H9 (cell line): ENCODE data around the gene TCIRG1. TPM values are rescaled to one million over a fixed set of nuclear protein-coding genes. Genes with fewer than 3 reads are reported as not detected.

Experiments
- DNase-seq: peaks from one replicate; pipeline ENCODE4 v3.0.0-alpha.2; 2017
- H2AFZ ChIP-seq: one replicate; pipeline ENCODE4 v1.6.1; 2013; ENCODE audit warnings: mild to moderate bottlenecking, low read length, control low read depth, moderate library complexity
- H2AK5ac ChIP-seq: 2 replicates; pipeline ENCODE4 v1.6.1; 2013; ENCODE audit warnings: low read length, control low read depth, mixed read lengths; ENCODE audit not compliant: insufficient read length
- H2BK120ac ChIP-seq: one replicate; pipeline ENCODE4 v1.6.1; 2013; ENCODE audit warnings: low read depth, mild to moderate bottlenecking, low read length, control low read depth, inconsistent platforms; ENCODE audit not compliant: poor library complexity, severe bottlenecking
- H2BK12ac ChIP-seq: 2 replicates; pipeline ENCODE4 v1.6.1; 2013; ENCODE audit warnings: low read length, control low read depth, mixed read lengths, low read depth; ENCODE audit not compliant: insufficient read length
- H2BK15ac ChIP-seq: 2 replicates; pipeline ENCODE4 v1.6.1; 2013; ENCODE audit warnings: low read depth, low read length, control low read depth
- H2BK20ac ChIP-seq: one replicate; pipeline ENCODE4 v1.6.1; 2013; ENCODE audit warnings: low read depth, mild to moderate bottlenecking, low read length, control low read depth, inconsistent platforms; ENCODE audit not compliant: poor library complexity, severe bottlenecking
- H2BK5ac ChIP-seq: 2 replicates; pipeline ENCODE4 v1.6.1; 2013; ENCODE audit warnings: low read length, control low read depth, mixed read lengths; ENCODE audit not compliant: insufficient read length
- H3K14ac ChIP-seq: 2 replicates; pipeline ENCODE4 v1.6.1; 2013; ENCODE audit warnings: low read length, control low read depth; ENCODE audit not compliant: insufficient read depth
- H3K18ac ChIP-seq: 2 replicates; pipeline ENCODE4 v1.6.1; 2013; ENCODE audit warnings: low read depth, mild to moderate bottlenecking, mixed read lengths, low read length, control low read depth; ENCODE audit not compliant: insufficient read length
- H3K23ac ChIP-seq: 2 replicates; pipeline ENCODE4 v1.6.1; 2013; ENCODE audit warnings: low read length, control low read depth, mixed read lengths, low read depth; ENCODE audit not compliant: insufficient read length
- H3K23me2 ChIP-seq: 2 replicates; pipeline ENCODE4 v1.6.1; 2013; ENCODE audit warnings: low read depth, mild to moderate bottlenecking, mixed read lengths, low read length, control low read depth; ENCODE audit not compliant: insufficient read length, poor library complexity, severe bottlenecking
- H3K27ac ChIP-seq: 2 replicates; pipeline ENCODE4 v1.5.1; 2013; ENCODE audit warnings: low read length, control low read depth, mixed read lengths, low read depth; ENCODE audit not compliant: insufficient read length
- H3K27me3 ChIP-seq: 2 replicates; pipeline ENCODE4 v1.6.1; 2013; ENCODE audit warnings: low read length, control low read depth, inconsistent platforms; ENCODE audit not compliant: insufficient read depth
- H3K4ac ChIP-seq: 2 replicates; pipeline ENCODE4 v1.6.1; 2013; ENCODE audit warnings: low read depth, mild to moderate bottlenecking, control low read depth, inconsistent platforms, low read length, moderate library complexity
- H3K4me1 ChIP-seq: 2 replicates; pipeline ENCODE4 v1.6.1; 2013; ENCODE audit warnings: low read length, control low read depth, inconsistent platforms; ENCODE audit not compliant: insufficient read depth
- H3K4me2 ChIP-seq: 2 replicates; pipeline ENCODE4 v1.6.1; 2013; ENCODE audit warnings: low read length, control low read depth, mixed read lengths; ENCODE audit not compliant: insufficient read length, insufficient read depth
- H3K56ac ChIP-seq: 2 replicates; pipeline ENCODE4 v1.6.1; 2013; ENCODE audit warnings: low read depth, mild to moderate bottlenecking, mixed read lengths, low read length, control low read depth; ENCODE audit not compliant: insufficient read length
- H3K79me1 ChIP-seq: 2 replicates; pipeline ENCODE4 v1.6.1; 2013; ENCODE audit warnings: low read depth, mild to moderate bottlenecking, moderate library complexity, low read length, control low read depth, inconsistent platforms; ENCODE audit not compliant: insufficient read depth, poor library complexity, severe bottlenecking
- H3K79me2 ChIP-seq: 2 replicates; pipeline ENCODE4 v1.6.1; 2013; ENCODE audit warnings: low read length, control low read depth, inconsistent platforms; ENCODE audit not compliant: insufficient read depth
- H3K9ac ChIP-seq: 2 replicates; pipeline ENCODE4 v1.6.1; 2013; ENCODE audit warnings: low read length, control low read depth, mixed read lengths; ENCODE audit not compliant: insufficient read length; ENCODE audit errors: extremely low read depth
- H3K9me3 ChIP-seq: one replicate; pipeline ENCODE4 v1.6.1; 2013; ENCODE audit warnings: low read depth, low read length, inconsistent platforms; ENCODE audit not compliant: control insufficient read depth
- H3T11ph ChIP-seq: one replicate; pipeline ENCODE4 v1.6.1; 2013; ENCODE audit warnings: mild to moderate bottlenecking, low read length, control low read depth, inconsistent platforms
- H4K20me1 ChIP-seq: one replicate; pipeline ENCODE4 v1.6.1; 2013; ENCODE audit not compliant: control insufficient read depth, insufficient read length, insufficient read depth
- H4K5ac ChIP-seq: 2 replicates; pipeline ENCODE4 v1.6.1; 2013; ENCODE audit warnings: low read depth, mild to moderate bottlenecking, mixed read lengths, low read length, control low read depth; ENCODE audit not compliant: insufficient read length
- H4K8ac ChIP-seq: replicated peaks from 2 replicates; pipeline ENCODE4 v1.6.1; 2013; ENCODE audit warnings: low read length, control low read depth, mixed read lengths, low read depth; ENCODE audit not compliant: insufficient read length
- H4K91ac ChIP-seq: 2 replicates; pipeline ENCODE4 v1.6.1; 2013; ENCODE audit warnings: low read depth, mild to moderate bottlenecking, moderate library complexity, mixed read lengths, low read length, control low read depth; ENCODE audit not compliant: insufficient read length
- H3K27ac Mint-ChIP-seq, 3 experiments: 2 replicates in 2 of 3; 3 replicates in 1 of 3; pipeline ENCODE4 v1.8.0; 2020 to 2021; ENCODE audit warnings: mixed read lengths in 3 of 3, mild to moderate bottlenecking in 1 of 3, moderate library complexity in 1 of 3
- H3K27me3 Mint-ChIP-seq: 2 replicates; pipeline ENCODE4 v1.8.0; 2021; ENCODE audit warnings: low read depth, mild to moderate bottlenecking, moderate library complexity, mixed read lengths
- H3K36me3 Mint-ChIP-seq, 3 experiments: 2 replicates in 2 of 3; 3 replicates in 1 of 3; pipeline ENCODE4 v1.8.0; 2020 to 2021; ENCODE audit warnings: low read depth in 3 of 3, mixed read lengths in 3 of 3; ENCODE audit not compliant: insufficient read depth in 1 of 3
- H3K4me1 Mint-ChIP-seq, 2 experiments: 2 replicates each; pipeline ENCODE4 v1.8.0; 2020; ENCODE audit warnings: mixed read lengths in 2 of 2
- H3K4me3 Mint-ChIP-seq, 2 experiments: 2 replicates in 1 of 2; 3 replicates in 1 of 2; pipeline ENCODE4 v1.8.0; 2020 to 2021; ENCODE audit warnings: mild to moderate bottlenecking in 2 of 2, mixed read lengths in 2 of 2, moderate library complexity in 1 of 2
- H3K9me3 Mint-ChIP-seq, 2 experiments: 2 replicates in 1 of 2; 3 replicates in 1 of 2; pipeline ENCODE4 v1.8.0; 2020; ENCODE audit warnings: mild to moderate bottlenecking in 2 of 2, mixed read lengths in 2 of 2, moderate library complexity in 1 of 2
- CTCF ChIP-seq: fragments of 200-600 bp; sonication (generic); conservative IDR thresholded peaks from 3 replicates; pipeline ENCODE4 v1.8.0; 2021; ENCODE audit warnings: antibody characterized with exemption, mild to moderate bottlenecking
- WGBS: extraction: QIAGEN DNeasy Blood & Tissue Kit; methylation state at CpG from one replicate; pipeline ENCODE4 v1.1.7; 2013; ENCODE audit warnings: missing lambda C conversion rate, low lambda C conversion rate, mixed read lengths; ENCODE audit not compliant: insufficient read length; ENCODE audit errors: extremely low coverage; 5-methylcytosine and 5-hydroxymethylcytosine counted together
- total RNA-seq: library from RNA; stranded (reverse); gene quantifications from 2 replicates; pipeline ENCODE4 v1.2.1, GENCODE V29; 2021

Gene TCIRG1
- total RNA-seq, 1 experiment from 2014 or later, result 24.4 TPM

GRCh38 chr11:68003846-68004550 is 34.8 kb upstream of the TCIRG1 start, which contains the start of gene UNC93B1:
UNC93B1 (minus strand) TSS chr11:68004097; CDS start chr11:68004043, 54 bp downstream.
- Histone ChIP-seq H2BK20ac (no peak within 1 kb of the TSS), H2AFZ (no peak within 1 kb of the TSS), H3K27ac (no peak within 1 kb of the TSS), H3K4ac (no peak within 1 kb of the TSS), H3K79me1 (no peaks in the 10 kb centered on the region), H4K5ac (no peak within 1 kb of the TSS), H3K27me3 (no peaks in the 10 kb centered on the region), H3T11ph (no peak within 1 kb of the TSS), H3K4me2 (peak within 1 kb of the TSS; percentile 35), H2AK5ac (no peak within 1 kb of the TSS), H4K20me1 (no peaks in the 10 kb centered on the region), H3K23ac (no peak within 1 kb of the TSS), H3K14ac (no peak within 1 kb of the TSS), H2BK15ac (no peak within 1 kb of the TSS), H3K9me3 (no peaks in the 10 kb centered on the region), H3K56ac (no peak within 1 kb of the TSS), H4K8ac (no peak within 1 kb of the TSS), H3K23me2 (peaks cover 4% of the 10 kb centered on the region), H4K91ac (no peak within 1 kb of the TSS), H3K4me1 (no peaks in the 10 kb centered on the region; the same call in 1 of the 2 replicates), H2BK5ac (no peak within 1 kb of the TSS), H2BK12ac (no peak within 1 kb of the TSS), H3K18ac (no peak within 1 kb of the TSS), H3K9ac (no peak within 1 kb of the TSS), H2BK120ac (no peak within 1 kb of the TSS), H3K79me2 (no peaks in the 10 kb centered on the region)
- H3K36me3 Mint-ChIP-seq, result no peaks in the 10 kb centered on the region; a peak in 1 of 7 replicates
- TF ChIP-seq CTCF, result no peak
- H3K27ac Mint-ChIP-seq, result no peak within 1 kb of the TSS; a peak in 1 of 7 replicates
- DNase-seq, result peak; percentile 85
- H3K9me3 Mint-ChIP-seq, result peaks cover 0 to under 1% of the 10 kb centered on the region in 2 experiments; a peak in 1 of 5 replicates
- H3K27me3 Mint-ChIP-seq, result peaks cover 12% of the 10 kb centered on the region
- no CpG with 5 or more reads among the region's 64 CpGs for WGBS
- H3K4me3 Mint-ChIP-seq, result peak within 1 kb of the TSS; percentile 69 to 86
- H3K4me1 Mint-ChIP-seq, result peaks cover 13 to 19% of the 10 kb centered on the region in 2 experiments
